ACC112 (cell line): ENCODE measurements around the gene LY6G5B.

ENCODE experiments used
- H2AFZ ChIP-seq: fragments of 200-600 bp; sonication (generic); one replicate; pipeline ENCODE4 v1.6.0; 2017; ENCODE audit warnings: antibody characterized with exemption, low read length; ENCODE audit not compliant: unreplicated experiment
- H3K27ac ChIP-seq: fragments of 200-600 bp; sonication (generic); 2 replicates; pipeline ENCODE4 v1.5.1; 2014; ENCODE audit warnings: low read depth, mild to moderate bottlenecking, antibody characterized with exemption, low read length, moderate library complexity
- H3K27me3 ChIP-seq: fragments of 200-600 bp; sonication (generic); 2 replicates; pipeline ENCODE4 v1.6.1; 2014; ENCODE audit warnings: mild to moderate bottlenecking, antibody characterized with exemption, low read length, moderate library complexity, mixed read lengths; ENCODE audit not compliant: insufficient read depth
- H3K36me3 ChIP-seq: fragments of 200-600 bp; sonication (generic); 2 replicates; pipeline ENCODE4 v1.6.1; 2016; ENCODE audit warnings: mild to moderate bottlenecking, antibody characterized with exemption, low read length, moderate library complexity, mixed read lengths; ENCODE audit not compliant: insufficient read depth
- H3K4me1 ChIP-seq: fragments of 200-600 bp; sonication (generic); one replicate; pipeline ENCODE4 v1.6.1; 2016; ENCODE audit warnings: low read length, mixed read lengths; ENCODE audit not compliant: insufficient read depth, unreplicated experiment, control insufficient read depth
- H3K4me3 ChIP-seq: fragments of 200-600 bp; sonication (generic); 2 replicates; pipeline ENCODE4 v1.5.1; 2014; ENCODE audit warnings: mild to moderate bottlenecking, low read depth, low read length
- H3K79me2 ChIP-seq: fragments of 200-600 bp; sonication (generic); one replicate; pipeline ENCODE4 v1.6.0; 2016; ENCODE audit warnings: low read length; ENCODE audit not compliant: control insufficient read depth, unreplicated experiment, insufficient read depth

The LY6G5B gene, protein sequence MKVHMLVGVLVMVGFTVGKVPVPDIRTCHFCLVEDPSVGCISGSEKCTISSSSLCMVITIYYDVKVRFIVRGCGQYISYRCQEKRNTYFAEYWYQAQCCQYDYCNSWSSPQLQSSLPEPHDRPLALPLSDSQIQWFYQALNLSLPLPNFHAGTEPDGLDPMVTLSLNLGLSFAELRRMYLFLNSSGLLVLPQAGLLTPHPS

DNA sequence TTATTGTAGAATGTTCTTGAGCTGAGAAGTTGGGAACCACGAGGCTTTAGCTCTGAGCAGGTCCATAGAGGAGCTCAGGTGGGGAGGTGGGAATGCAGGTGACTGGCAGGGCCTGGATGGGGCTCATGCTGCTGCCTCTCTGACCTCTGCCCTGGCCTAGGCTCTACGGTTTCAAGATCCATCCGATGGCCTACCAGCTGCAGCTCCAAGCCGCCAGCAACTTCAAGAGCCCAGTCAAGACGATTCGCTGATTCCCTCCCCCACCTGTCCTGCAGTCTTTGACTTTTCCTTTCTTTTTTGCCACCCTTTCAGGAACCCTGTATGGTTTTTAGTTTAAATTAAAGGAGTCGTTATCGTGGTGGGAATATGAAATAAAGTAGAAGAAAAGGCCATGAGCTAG is at the start of gene LY6G5B:
LY6G5B (plus strand) TSS at position 301 of the 400 bp plus-strand sequence. CDS start 975 bp downstream, outside the sequence.
- no peak within 1 kb of the TSS for H2AFZ ChIP-seq

DNA sequence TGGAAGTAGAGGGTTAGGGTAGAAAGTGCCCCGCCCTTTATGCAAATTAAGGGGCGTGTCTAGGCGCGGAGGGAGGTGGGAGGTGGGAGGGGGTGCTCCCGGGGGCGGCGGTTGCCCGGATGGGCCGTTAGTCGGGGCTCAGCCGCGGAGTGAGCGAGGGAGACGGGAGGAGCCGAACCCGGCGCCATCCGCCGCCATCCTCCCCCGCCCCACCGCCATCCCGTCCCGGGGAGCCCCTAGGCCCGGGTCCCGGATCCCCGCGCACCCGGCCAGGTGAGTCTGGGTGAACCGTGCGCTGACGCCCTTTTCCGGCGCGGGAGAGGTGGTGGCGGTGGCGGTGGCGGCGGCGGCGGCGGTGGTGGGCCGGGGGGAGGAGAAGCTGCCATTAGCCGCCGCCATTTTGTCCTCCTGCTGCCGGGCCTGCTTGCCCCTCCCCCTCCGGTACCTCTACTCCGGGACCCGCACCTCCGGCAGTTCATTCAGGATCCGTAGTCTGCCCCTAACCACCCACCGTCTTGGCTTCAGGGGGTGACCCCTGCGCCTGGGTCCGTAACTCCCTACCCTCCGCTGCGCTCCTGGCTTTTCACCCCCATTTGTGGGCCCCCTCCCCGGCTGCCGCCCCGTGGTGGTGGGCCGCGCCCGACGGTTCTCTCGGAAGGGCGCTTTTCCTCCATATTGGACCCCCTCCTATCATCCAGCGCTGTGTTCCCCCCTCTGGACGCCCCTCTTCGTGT is 49.0 kb upstream of the LY6G5B start, which contains the start of gene PRRC2A:
PRRC2A (plus strand) TSS at position 130 of the 734 bp plus-strand sequence. CDS start 2,075 bp downstream, outside the sequence.
- H3K27me3 ChIP-seq, result no peaks in the 10 kb centered on the region
- H3K79me2 ChIP-seq, result peaks cover 47% of the 10 kb centered on the region
- H3K4me3 ChIP-seq, result peak within 1 kb of the TSS; percentile 94
- H2AFZ ChIP-seq, result peak within 1 kb of the TSS; percentile 64
- peaks cover 21% of the 10 kb centered on the region for H3K36me3 ChIP-seq
- H3K27ac ChIP-seq, result peak within 1 kb of the TSS; percentile 98
- H3K4me1 ChIP-seq, result peaks cover 7% of the 10 kb centered on the region

More for the DNA sequence above, at the start of gene LY6G5B:
- no peak within 1 kb of the TSS for H3K27ac ChIP-seq
- H3K4me3 ChIP-seq, result no peak within 1 kb of the TSS
- H3K27me3 ChIP-seq, result no peaks in the 10 kb centered on the region
- peaks cover 11% of the 10 kb centered on the region for H3K4me1 ChIP-seq
- peaks cover 38% of the 10 kb centered on the region for H3K36me3 ChIP-seq
- peaks cover 39% of the 10 kb centered on the region for H3K79me2 ChIP-seq

DNA sequence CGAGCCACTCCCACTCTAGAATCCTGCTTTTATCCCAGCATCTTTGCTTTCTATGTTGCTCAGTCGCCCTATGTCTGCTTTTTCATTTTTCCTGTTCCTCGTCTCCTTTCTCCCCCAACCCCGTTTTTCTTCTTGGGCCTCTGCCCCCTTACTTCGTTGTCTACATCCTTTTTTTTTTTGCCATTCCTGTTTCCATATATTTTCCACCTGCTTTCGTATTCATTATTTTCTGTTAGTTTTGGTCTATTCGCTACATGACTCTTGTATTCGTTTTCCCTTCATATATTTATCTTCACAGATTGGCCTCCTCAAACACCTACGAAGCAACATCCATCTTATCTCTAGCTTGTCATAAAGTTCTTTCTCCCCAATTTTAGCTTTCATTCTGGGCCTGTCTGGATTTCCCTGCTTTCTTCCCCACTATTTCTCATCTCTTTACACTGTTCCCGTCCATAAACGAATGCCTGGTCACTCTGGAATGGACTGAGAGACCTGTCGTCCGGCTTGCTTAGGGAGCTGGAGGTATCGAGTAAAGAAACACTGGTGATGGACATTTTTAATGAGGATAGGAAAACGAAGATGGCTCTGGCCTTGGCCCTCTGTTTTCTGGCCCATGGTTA is 48.3 kb upstream of the LY6G5B start:
- H2AFZ ChIP-seq, result no peak overlapping the region
- peak overlapping the region; percentile 94 for H3K4me3 ChIP-seq
- peaks cover 7% of the 10 kb centered on the region for H3K4me1 ChIP-seq
- peak overlapping the region; percentile 81 for H3K27ac ChIP-seq
- peaks cover 27% of the 10 kb centered on the region for H3K36me3 ChIP-seq
- H3K79me2 ChIP-seq, result peaks cover 52% of the 10 kb centered on the region
- no peaks in the 10 kb centered on the region for H3K27me3 ChIP-seq

DNA sequence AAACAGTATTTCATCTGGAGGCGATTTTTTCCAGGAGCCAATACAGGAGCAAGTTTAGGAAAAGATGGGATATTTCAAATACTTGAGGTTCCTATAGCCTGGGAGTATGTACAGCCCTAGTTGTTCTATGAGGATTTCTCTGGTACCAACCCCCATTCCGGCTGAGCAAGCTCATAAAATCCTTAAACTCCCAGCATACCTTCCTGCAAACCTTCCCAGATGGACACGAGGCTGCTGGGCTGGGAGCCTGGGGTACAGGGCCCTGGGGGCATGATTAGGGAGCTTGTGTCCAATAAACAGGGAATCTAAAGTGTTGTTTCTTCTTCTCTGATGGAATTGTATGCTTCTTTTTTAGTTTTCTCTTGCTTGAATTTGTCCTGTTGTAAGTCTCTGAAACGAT is 47.8 kb upstream of the LY6G5B start:
- Histone ChIP-seq H2AFZ (no peak overlapping the region), H3K4me1 (peaks cover 7% of the 10 kb centered on the region), H3K4me3 (peak overlapping the region; percentile 94), H3K27me3 (no peaks in the 10 kb centered on the region), H3K79me2 (peaks cover 57% of the 10 kb centered on the region), H3K27ac (peak overlapping the region; percentile 81), H3K36me3 (peaks cover 31% of the 10 kb centered on the region)

DNA sequence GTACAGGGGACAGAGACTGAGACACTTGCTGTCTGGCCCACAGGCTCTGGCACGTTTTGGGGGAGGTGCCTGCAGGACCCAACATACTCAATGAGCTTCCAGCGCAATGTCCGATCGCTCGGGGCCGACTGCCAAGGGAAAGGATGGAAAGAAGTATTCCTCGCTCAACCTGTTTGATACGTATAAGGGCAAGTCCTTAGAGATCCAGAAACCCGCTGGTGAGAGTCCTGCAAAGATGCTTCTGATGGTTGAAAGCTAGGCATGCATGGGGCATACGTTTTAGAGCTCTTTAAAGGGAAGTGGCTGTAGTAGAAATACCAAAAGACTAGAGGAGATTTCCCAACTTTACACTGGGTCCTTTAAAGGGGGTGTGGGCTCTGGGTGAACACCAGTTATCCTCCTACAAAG is 47.1 kb upstream of the LY6G5B start:
- H3K79me2 ChIP-seq, result peaks cover 62% of the 10 kb centered on the region

DNA sequence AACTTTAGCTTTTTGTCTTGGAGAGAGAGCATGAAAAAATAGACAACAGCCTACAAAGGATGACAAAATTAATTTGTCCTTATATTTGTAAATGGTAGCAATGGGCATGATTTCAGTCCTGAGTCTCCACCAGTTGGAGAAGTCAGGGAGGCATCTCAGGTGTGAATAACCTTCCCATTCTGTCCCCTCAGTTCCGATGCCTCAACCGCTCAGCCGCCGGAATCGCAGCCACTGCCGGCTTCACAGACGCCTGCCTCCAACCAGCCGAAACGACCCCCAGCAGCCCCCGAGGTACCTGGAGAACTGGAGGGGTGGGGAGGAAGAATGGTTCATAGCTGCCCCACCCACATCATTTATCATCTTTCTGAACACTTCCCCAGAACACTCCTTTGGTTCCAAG is 45.7 kb upstream of the LY6G5B start:
- Histone ChIP-seq H3K27ac (no peak overlapping the region), H3K4me1 (peaks cover 7% of the 10 kb centered on the region), H3K36me3 (peaks cover 49% of the 10 kb centered on the region), H2AFZ (no peak overlapping the region), H3K79me2 (peaks cover 72% of the 10 kb centered on the region), H3K4me3 (no peak overlapping the region), H3K27me3 (no peaks in the 10 kb centered on the region)

More for the DNA sequence above, 47.1 kb upstream of the LY6G5B start:
- Histone ChIP-seq H3K4me3 (peak overlapping the region; percentile 94), H3K4me1 (peaks cover 7% of the 10 kb centered on the region), H2AFZ (no peak overlapping the region), H3K27me3 (no peaks in the 10 kb centered on the region), H3K27ac (no peak overlapping the region), H3K36me3 (peaks cover 37% of the 10 kb centered on the region)

DNA sequence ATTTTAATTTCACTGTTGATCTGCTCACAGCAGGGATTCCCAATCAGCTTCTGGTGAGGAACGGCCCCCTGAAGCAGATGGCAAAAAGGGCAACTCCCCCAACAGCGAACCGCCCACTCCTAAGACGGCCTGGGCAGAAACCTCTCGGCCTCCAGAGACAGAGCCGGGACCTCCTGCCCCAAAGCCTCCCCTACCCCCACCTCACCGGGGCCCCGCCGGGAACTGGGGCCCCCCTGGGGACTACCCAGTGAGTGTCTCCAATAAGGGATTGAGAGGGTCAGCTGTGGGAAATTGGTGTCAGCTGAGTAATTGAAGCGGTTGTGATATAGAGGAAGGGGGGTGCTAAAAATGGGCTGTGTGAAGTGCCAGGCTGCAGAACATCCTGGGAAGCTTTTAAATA is 42.8 kb upstream of the LY6G5B start:
- H3K79me2 ChIP-seq, result peaks cover 62% of the 10 kb centered on the region
- no peak overlapping the region for H3K4me3 ChIP-seq
- H3K27ac ChIP-seq, result no peak overlapping the region
- H3K4me1 ChIP-seq, result peaks cover 7% of the 10 kb centered on the region
- H2AFZ ChIP-seq, result no peak overlapping the region
- H3K27me3 ChIP-seq, result no peaks in the 10 kb centered on the region
- peaks cover 57% of the 10 kb centered on the region for H3K36me3 ChIP-seq

DNA sequence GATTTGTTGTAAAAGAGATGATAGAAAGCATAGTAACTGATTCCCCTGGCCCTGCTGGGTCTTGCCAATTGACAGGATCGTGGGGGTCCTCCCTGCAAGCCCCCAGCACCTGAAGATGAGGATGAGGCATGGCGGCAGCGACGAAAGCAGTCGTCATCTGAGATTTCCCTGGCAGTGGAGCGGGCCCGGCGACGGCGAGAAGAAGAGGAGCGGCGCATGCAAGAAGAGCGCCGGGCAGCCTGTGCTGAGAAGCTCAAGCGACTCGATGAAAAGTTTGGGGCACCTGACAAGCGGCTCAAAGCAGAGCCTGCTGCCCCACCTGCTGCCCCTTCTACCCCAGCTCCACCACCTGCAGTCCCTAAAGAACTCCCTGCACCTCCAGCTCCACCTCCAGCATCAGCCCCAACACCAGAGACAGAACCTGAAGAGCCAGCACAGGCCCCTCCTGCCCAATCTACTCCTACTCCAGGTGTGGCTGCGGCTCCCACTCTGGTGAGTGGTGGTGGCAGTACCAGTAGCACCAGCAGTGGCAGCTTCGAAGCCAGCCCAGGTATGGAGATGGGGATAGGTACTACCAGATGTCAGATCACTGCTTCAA is 42.0 kb upstream of the LY6G5B start:
- no peaks in the 10 kb centered on the region for H3K27me3 ChIP-seq
- no peak overlapping the region for H3K4me3 ChIP-seq
- H3K27ac ChIP-seq, result no peak overlapping the region
- peaks cover 56% of the 10 kb centered on the region for H3K79me2 ChIP-seq
- peaks cover 2% of the 10 kb centered on the region for H3K4me1 ChIP-seq
- H2AFZ ChIP-seq, result no peak overlapping the region
- peaks cover 59% of the 10 kb centered on the region for H3K36me3 ChIP-seq

DNA sequence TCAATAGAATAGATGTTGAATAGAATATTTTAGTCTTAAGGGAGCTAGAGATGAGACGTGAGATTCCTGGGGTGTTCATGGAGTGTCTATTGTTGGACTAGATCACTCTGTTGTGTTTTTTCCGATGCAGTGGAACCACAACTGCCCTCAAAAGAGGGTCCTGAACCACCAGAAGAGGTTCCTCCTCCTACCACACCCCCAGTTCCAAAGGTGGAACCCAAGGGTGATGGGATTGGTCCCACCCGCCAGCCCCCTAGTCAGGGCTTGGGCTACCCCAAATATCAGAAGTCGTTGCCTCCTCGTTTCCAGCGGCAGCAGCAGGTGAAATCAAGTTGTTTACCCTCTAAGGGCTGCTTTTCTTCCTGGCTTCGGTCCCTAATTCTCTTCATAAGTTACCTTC is 40.8 kb upstream of the LY6G5B start:
- Histone ChIP-seq H2AFZ (no peak overlapping the region), H3K36me3 (peaks cover 62% of the 10 kb centered on the region), H3K27me3 (no peaks in the 10 kb centered on the region), H3K27ac (no peak overlapping the region), H3K4me3 (no peak overlapping the region), H3K79me2 (peaks cover 44% of the 10 kb centered on the region), H3K4me1 (no peaks in the 10 kb centered on the region)

DNA sequence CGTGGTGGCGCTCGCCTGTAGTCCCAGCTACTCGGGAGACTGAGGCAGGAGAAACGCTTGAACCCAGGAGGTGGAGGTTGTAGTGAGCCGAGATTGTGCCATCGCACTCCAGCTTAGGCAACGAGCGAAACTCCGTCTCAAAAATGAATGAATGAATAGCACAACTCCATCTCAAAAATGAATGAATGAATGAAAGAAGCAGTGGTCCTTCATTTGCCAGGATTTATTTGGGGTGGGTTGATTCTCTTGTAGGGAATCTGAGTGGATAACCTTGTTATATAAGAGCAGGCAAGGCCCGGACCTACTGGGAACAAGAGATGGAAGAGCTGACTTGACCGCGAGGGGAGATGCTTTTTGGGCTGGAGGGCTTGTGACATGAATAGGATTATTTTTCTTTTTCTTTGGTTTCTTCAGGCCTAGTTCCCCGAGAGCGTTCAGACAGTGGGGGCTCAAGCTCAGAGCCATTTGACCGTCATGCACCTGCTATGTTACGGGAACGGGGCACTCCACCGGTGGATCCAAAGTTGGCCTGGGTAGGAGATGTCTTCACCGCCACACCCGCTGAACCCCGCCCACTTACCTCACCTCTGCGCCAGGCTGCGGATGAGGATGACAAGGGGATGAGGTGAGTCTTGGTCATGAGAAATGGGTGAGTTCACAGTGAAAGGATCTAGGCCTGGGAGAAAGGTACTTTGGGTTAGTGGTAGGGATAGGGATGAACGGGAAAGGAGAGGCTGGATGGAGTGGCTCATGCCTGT is 39.4 kb upstream of the LY6G5B start:
- Histone ChIP-seq H3K27me3 (no peaks in the 10 kb centered on the region), H3K27ac (no peak overlapping the region), H3K79me2 (peaks cover 33% of the 10 kb centered on the region), H2AFZ (no peak overlapping the region), H3K4me1 (no peaks in the 10 kb centered on the region), H3K36me3 (peaks cover 62% of the 10 kb centered on the region), H3K4me3 (no peak overlapping the region)
